ELF-1 (cell line): ENCODE measurements around the gene ABAT.

Experiments used
- DNase-seq: peaks from one replicate; pipeline ENCODE4 v3.0.0-alpha.2; 2016; ENCODE audit warnings: low read depth, low spot score

The ABAT gene

GRCh38 chr16:8674413-8675022 lies at the start of gene ABAT:
TSS of gene ABAT (plus strand) at chr16:8674617. CDS start at chr16:8735740, 61,123 bp downstream.
- peak; percentile 83 for DNase-seq

- no peak for DNase-seq
Observed at GRCh38 chr16:8625491-8626087, 48.8 kb upstream of the ABAT start.

- DNase-seq: no peak
Observed at GRCh38 chr16:8626946-8627345, 47.5 kb upstream of the ABAT start.

GRCh38 chr16:8627456-8627855 lies 47.0 kb upstream of the ABAT start:
- DNase-seq: no peak

- DNase-seq: no peak
Observed at GRCh38 chr16:8628981-8629725, 45.3 kb upstream of the ABAT start.

GRCh38 chr16:8630255-8630953 lies 44.0 kb upstream of the ABAT start:
- DNase-seq: no peak

- DNase-seq: no peak
Observed at GRCh38 chr16:8631373-8631772, 43.0 kb upstream of the ABAT start.

GRCh38 chr16:8631818-8632465 lies 42.5 kb upstream of the ABAT start:
- DNase-seq: no peak

GRCh38 chr16:8632675-8633182 lies 41.7 kb upstream of the ABAT start:
- DNase-seq: no peak

GRCh38 chr16:8634991-8635736 lies 39.3 kb upstream of the ABAT start:
- peak; percentile 72 for DNase-seq

- DNase-seq: no peak
Observed at GRCh38 chr16:8639694-8640093, 34.7 kb upstream of the ABAT start.

- DNase-seq: no peak
Observed at GRCh38 chr16:8641671-8642070, 32.7 kb upstream of the ABAT start.

GRCh38 chr16:8642146-8642545 lies 32.3 kb upstream of the ABAT start:
- DNase-seq: no peak

- DNase-seq: no peak
Observed at GRCh38 chr16:8644211-8645140, 29.9 kb upstream of the ABAT start.

GRCh38 chr16:8645141-8645521 lies 29.3 kb upstream of the ABAT start:
- DNase-seq: no peak

- no peak for DNase-seq
Observed at GRCh38 chr16:8645831-8646230, 28.6 kb upstream of the ABAT start.

- no peak for DNase-seq
Observed at GRCh38 chr16:8646326-8647053, 27.9 kb upstream of the ABAT start.

- no peak for DNase-seq
Observed at GRCh38 chr16:8647721-8648318, 26.6 kb upstream of the ABAT start.

GRCh38 chr16:8648877-8649276 lies 25.5 kb upstream of the ABAT start:
- no peak for DNase-seq
